ENCODE measurements around the gene SAP30BP. TPM values are rescaled to one million over a fixed set of nuclear protein-coding genes. Genes with fewer than 3 reads are reported as not detected.

The SAP30BP gene
- total RNA-seq, 1 donor from 2014 or later: 65.4 TPM

GRCh38 chr17:75685499-75685898 is 18.4 kb downstream of the SAP30BP start:
- no peak for DNase-seq (ENCODE audit: low spot score)

- DNase-seq (ENCODE audit: low spot score): no peak
Measured at GRCh38 chr17:75688209-75688825, 21.2 kb downstream of the SAP30BP start.

- no peak for DNase-seq (ENCODE audit: low spot score)
Measured at GRCh38 chr17:75689441-75689873, 22.3 kb downstream of the SAP30BP start.

GRCh38 chr17:75691371-75691791 is 24.2 kb downstream of the SAP30BP start:
- DNase-seq (ENCODE audit: low spot score): no peak

- no peak for DNase-seq (ENCODE audit: low spot score)
Measured at GRCh38 chr17:75691801-75692626, 24.9 kb downstream of the SAP30BP start.

GRCh38 chr17:75692976-75693375 is 25.8 kb downstream of the SAP30BP start:
- DNase-seq (ENCODE audit: low spot score): no peak

GRCh38 chr17:75693500-75694481 is 26.7 kb downstream of the SAP30BP start:
- peak; percentile 45 for DNase-seq (ENCODE audit: low spot score)

- no peak for DNase-seq (ENCODE audit: low spot score)
Measured at GRCh38 chr17:75694536-75694935, 27.4 kb downstream of the SAP30BP start.

- DNase-seq (ENCODE audit: low spot score): no peak
Measured at GRCh38 chr17:75695141-75695829, 28.1 kb downstream of the SAP30BP start.

- peak; percentile 57 for DNase-seq (ENCODE audit: low spot score)
Measured at GRCh38 chr17:75695830-75696271, 28.7 kb downstream of the SAP30BP start.

- DNase-seq (ENCODE audit: low spot score): no peak
Measured at GRCh38 chr17:75697651-75698291, 30.6 kb downstream of the SAP30BP start.

GRCh38 chr17:75698659-75699058 is 31.5 kb downstream of the SAP30BP start:
- DNase-seq (ENCODE audit: low spot score): no peak

- no peak for DNase-seq (ENCODE audit: low spot score)
Measured at GRCh38 chr17:75701288-75701687, 34.1 kb downstream of the SAP30BP start.

GRCh38 chr17:75703191-75703590 is 36.1 kb downstream of the SAP30BP start:
- no peak for DNase-seq (ENCODE audit: low spot score)

- DNase-seq (ENCODE audit: low spot score): no peak
Measured at GRCh38 chr17:75703591-75703990, 36.5 kb downstream of the SAP30BP start.

GRCh38 chr17:75704963-75705875 is 38.1 kb downstream of the SAP30BP start:
- no peak for DNase-seq (ENCODE audit: low spot score)

- no peak for DNase-seq (ENCODE audit: low spot score)
Measured at GRCh38 chr17:75706042-75706728, 39.0 kb downstream of the SAP30BP start.

GRCh38 chr17:75707079-75707571 is 40.0 kb downstream of the SAP30BP start:
- peak; percentile 71 for DNase-seq (ENCODE audit: low spot score)

- DNase-seq (ENCODE audit: low spot score): no peak
Measured at GRCh38 chr17:75712446-75712845, 45.3 kb downstream of the SAP30BP start.
